ENCODE results near the gene NEK10. TPM values are rescaled to one million over a fixed set of nuclear protein-coding genes. Genes with fewer than 3 reads are reported as not detected.

NEK10 gene
- total RNA-seq, 1 donor from 2014 or later, result 7.3 TPM

DNA sequence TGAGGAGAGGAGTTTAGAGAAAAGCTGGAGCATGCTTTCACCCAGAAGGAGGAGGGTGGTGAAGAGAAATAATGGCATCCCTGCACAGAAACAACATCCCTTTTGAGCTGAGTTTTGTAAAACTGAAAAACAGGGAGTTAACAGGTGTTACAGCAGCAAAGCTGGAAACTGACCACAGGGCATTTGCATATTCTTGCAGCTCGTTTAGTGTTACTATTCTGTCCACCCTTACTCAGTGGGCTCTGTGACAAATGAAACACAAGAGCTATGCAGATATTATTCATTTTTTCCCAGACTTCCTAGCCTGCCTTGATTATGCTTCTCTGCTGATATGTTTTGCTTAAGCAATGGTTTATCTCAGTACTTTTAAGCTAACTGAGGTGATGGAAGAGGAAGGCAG is 272.0 kb downstream of the NEK10 start:
- no peaks in the 10 kb centered on the region for H3K9me3 Mint-ChIP-seq (ENCODE audit: low read depth)
- no peak for TF ChIP-seq CTCF (IDR thresholded peaks at IDR 0.05)
- peaks cover 22% of the 10 kb centered on the region for H3K4me1 Mint-ChIP-seq (ENCODE audit: low read depth)
- no peak for DNase-seq (ENCODE audit: low spot score)
- peaks cover 1% of the 10 kb centered on the region for H3K36me3 Mint-ChIP-seq (ENCODE audit: low read depth)
- H3K4me3 Mint-ChIP-seq (ENCODE audit: unreplicated experiment), result no peak overlapping the region
- H3K27ac Mint-ChIP-seq (ENCODE audit: unreplicated experiment), result no peak overlapping the region
- no peaks in the 10 kb centered on the region for H3K27me3 Mint-ChIP-seq (ENCODE audit: low read depth)

DNA sequence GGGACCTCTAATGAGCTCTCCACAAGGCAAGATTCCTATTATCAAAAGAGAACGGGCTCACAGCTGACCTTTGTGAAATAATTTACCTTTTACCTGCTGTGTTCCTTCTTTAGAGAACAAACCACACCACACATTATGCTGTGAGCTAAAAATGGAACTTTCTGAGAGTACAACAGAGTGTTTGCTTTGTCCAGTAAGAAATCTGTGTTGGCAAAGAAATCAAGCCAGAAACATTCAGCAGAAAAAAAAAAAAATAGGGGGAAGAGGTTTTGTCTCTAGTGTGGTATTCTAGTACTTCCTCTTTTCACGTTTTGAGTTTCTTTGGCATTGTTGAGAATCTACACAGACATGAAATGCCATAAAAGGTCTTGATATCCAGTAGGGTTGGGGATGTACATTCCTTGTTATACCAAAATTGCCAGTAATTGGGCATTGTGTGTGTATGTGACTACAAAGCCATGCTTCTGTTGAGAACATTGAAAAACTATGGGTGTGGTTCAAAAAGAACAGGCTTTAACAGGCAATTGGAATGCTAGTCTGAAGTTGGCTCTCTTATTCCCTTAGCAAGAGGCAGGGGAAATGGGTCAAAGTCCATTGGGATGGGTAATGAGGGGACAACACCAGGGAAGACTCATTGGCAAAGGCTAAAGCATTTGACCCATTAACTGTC is 273.5 kb downstream of the NEK10 start:
- Mint-ChIP-seq H3K27me3 (ENCODE audit: low read depth) (no peaks in the 10 kb centered on the region), H3K4me3 (ENCODE audit: unreplicated experiment) (no peak overlapping the region), H3K4me1 (ENCODE audit: low read depth) (peaks cover 22% of the 10 kb centered on the region), H3K36me3 (ENCODE audit: low read depth) (peaks cover 1% of the 10 kb centered on the region), H3K9me3 (ENCODE audit: low read depth) (peaks cover 6% of the 10 kb centered on the region), H3K27ac (ENCODE audit: unreplicated experiment) (no peak overlapping the region)
- no peak for TF ChIP-seq CTCF (IDR thresholded peaks at IDR 0.05)
- no peak for DNase-seq (ENCODE audit: low spot score)

DNA sequence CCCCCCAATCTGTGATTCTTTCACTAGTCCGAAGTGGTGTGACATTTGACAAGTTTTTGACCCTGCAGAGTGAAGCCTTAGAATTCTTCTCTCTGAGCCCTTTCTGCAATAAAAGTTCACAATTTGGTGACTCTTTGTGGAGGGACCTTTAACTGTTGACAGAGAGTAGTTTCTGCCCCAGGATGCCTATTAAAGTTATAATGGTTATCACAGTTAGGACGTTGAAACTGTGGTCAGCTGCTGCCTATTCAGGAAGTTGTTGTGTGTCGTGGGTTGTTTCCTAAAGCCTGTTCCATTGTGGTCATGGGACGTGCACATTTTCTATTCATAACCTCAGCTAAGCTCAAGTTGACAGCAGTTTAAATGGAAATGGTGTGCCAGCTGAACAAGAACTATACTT is 274.5 kb downstream of the NEK10 start:
- no peak overlapping the region for H3K4me3 Mint-ChIP-seq (ENCODE audit: unreplicated experiment)
- peaks cover 6% of the 10 kb centered on the region for H3K9me3 Mint-ChIP-seq (ENCODE audit: low read depth)
- peaks cover 1% of the 10 kb centered on the region for H3K36me3 Mint-ChIP-seq (ENCODE audit: low read depth)
- H3K27ac Mint-ChIP-seq (ENCODE audit: unreplicated experiment), result no peak overlapping the region
- peaks cover 22% of the 10 kb centered on the region for H3K4me1 Mint-ChIP-seq (ENCODE audit: low read depth)
- H3K27me3 Mint-ChIP-seq (ENCODE audit: low read depth), result no peaks in the 10 kb centered on the region
- DNase-seq (ENCODE audit: low spot score), result no peak
- TF ChIP-seq CTCF (IDR thresholded peaks at IDR 0.05), result no peak

DNA sequence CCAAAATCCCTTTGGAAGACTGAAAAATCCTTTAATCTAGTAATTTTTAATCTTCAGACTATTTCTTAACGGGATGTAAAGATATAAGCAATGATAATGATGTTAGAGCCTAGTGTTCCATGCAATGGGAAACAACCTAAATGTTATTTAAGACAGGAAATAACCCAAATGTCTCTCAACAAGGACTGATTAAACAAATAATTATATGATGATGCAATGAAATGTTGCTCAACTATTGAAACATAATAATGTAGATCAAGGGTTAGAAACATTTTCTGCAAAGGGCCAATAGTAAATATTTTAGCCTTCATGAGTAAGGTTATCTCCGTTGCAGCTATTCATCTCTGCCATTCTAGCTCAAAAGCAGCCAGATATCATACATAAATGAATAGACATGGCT is 275.4 kb downstream of the NEK10 start:
- no peak for DNase-seq (ENCODE audit: low spot score)
- Mint-ChIP-seq H3K27me3 (ENCODE audit: low read depth) (no peaks in the 10 kb centered on the region), H3K36me3 (ENCODE audit: low read depth) (peaks cover 1% of the 10 kb centered on the region), H3K27ac (ENCODE audit: unreplicated experiment) (no peak overlapping the region), H3K4me1 (ENCODE audit: low read depth) (peaks cover 22% of the 10 kb centered on the region), H3K9me3 (ENCODE audit: low read depth) (peaks cover 6% of the 10 kb centered on the region), H3K4me3 (ENCODE audit: unreplicated experiment) (no peak overlapping the region)
- no peak for TF ChIP-seq CTCF (IDR thresholded peaks at IDR 0.05)

DNA sequence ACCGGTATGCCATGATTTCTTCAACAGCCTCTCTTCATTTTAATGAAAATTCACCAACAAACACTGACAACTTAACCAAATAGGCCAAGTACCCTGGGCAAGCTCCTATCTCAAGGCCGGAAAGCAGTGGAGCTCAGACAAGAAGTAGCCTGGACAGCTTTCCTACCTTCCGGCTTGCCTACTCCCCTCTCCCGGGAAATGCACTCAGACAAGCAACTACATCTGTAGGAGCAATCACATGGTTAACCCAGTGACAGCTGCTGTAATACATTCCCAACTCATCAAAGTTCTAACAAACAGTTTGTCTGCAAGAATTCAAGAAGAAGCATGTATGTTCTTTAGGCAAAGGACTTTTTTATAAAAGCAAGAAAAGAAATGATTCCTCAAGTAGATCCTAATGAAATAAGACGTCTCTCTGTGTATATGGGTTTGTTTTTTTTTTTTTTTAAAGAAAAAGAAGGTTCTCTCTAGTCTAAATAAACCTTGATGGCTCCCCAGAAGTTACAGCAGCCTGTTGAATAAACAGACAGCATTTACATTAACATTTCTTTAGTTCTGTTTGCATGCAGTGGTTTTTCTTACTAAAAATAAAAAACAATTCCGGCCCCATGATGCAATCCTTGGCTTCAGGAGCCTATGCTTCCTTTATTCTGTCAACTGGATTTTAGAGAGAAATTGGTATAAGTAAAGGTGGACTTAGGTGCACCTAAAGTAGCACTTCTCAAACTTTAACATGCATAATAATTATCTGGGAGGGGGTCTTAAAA is 278.7 kb downstream of the NEK10 start:
- no peak for TF ChIP-seq CTCF (IDR thresholded peaks at IDR 0.05)
- DNase-seq (ENCODE audit: low spot score), result no peak
- Mint-ChIP-seq H3K27me3 (ENCODE audit: low read depth) (no peaks in the 10 kb centered on the region), H3K27ac (ENCODE audit: unreplicated experiment) (peak overlapping the region; percentile 76), H3K4me3 (ENCODE audit: unreplicated experiment) (no peak overlapping the region), H3K4me1 (ENCODE audit: low read depth) (peaks cover 21% of the 10 kb centered on the region), H3K9me3 (ENCODE audit: low read depth) (peaks cover 6% of the 10 kb centered on the region), H3K36me3 (ENCODE audit: low read depth) (no peaks in the 10 kb centered on the region)

All from chondrocyte (in vitro differentiated cells).